Small intestine (tissue), 7 donors: ENCODE data around the gene B4GALT1. TPM values are rescaled to one million over a fixed set of nuclear protein-coding genes. Genes with fewer than 3 reads are reported as not detected.

Experiments used
- DNase-seq, 2 donors: peaks; one replicate each; pipeline versions ENCODE4 v3.0.0 to v3.0.0-alpha.2; 2013
- FAIRE-seq: peaks from 2 replicates; lab custom pipeline; 2012; peaks lifted over from hg19 to GRCh38; lab: Jason Lieb, UNC
- H3K27ac ChIP-seq, 3 donors: one replicate each; pipeline ENCODE4 v1.5.1; 2013; ENCODE audit warnings: low read length in 2 of 3, mild to moderate bottlenecking in 2 of 3, control low read depth in 1 of 3, inconsistent platforms in 1 of 3, low read depth in 1 of 3, moderate library complexity in 1 of 3
- H3K27me3 ChIP-seq, 3 donors: one replicate each; pipeline ENCODE4 v1.6.1; 2013; ENCODE audit warnings: low read length in 3 of 3, inconsistent platforms in 1 of 3; ENCODE audit not compliant: control insufficient read depth in 3 of 3, insufficient read depth in 3 of 3
- H3K36me3 ChIP-seq, 3 donors: one replicate each; pipeline ENCODE4 v1.6.1; 2013; ENCODE audit warnings: low read length in 3 of 3, inconsistent platforms in 1 of 3, low read depth in 1 of 3, mild to moderate bottlenecking in 1 of 3, moderate library complexity in 1 of 3; ENCODE audit not compliant: control insufficient read depth in 3 of 3, insufficient read depth in 2 of 3
- H3K4me1 ChIP-seq, 3 donors: one replicate each; pipeline ENCODE4 v1.6.1; 2013; ENCODE audit warnings: low read length in 2 of 3, inconsistent platforms in 1 of 3, low read depth in 1 of 3, mild to moderate bottlenecking in 1 of 3, moderate library complexity in 1 of 3; ENCODE audit not compliant: control insufficient read depth in 3 of 3, insufficient read depth in 2 of 3
- H3K4me3 ChIP-seq, 3 donors: one replicate each; pipeline ENCODE4 v1.5.1; 2013; ENCODE audit warnings: low read length in 3 of 3, control low read depth in 1 of 3, inconsistent platforms in 1 of 3, low read depth in 1 of 3, mild to moderate bottlenecking in 1 of 3, moderate library complexity in 1 of 3
- H3K9me3 ChIP-seq, 2 donors: one replicate each; pipeline ENCODE4 v1.6.1; 2013; ENCODE audit warnings: low read depth in 1 of 2, low read length in 1 of 2; ENCODE audit not compliant: control insufficient read depth in 2 of 2, insufficient read depth in 1 of 2
- WGBS, 3 donors: extraction: QIAGEN DNeasy Blood & Tissue Kit; methylation state at CpG; one replicate each; pipeline ENCODE4 v1.1.7; 2013; 5-methylcytosine and 5-hydroxymethylcytosine counted together
- polyA plus RNA-seq, 4 donors: library from polyadenylated mRNA; stranded (reverse) in 3 of 4; unstranded in 1 of 4; fragments of 200-250 nt in 3 of 4; fragments of 120-200 nt in 1 of 4; gene quantifications; one replicate each; pipeline versions ENCODE4 v1.2.1 to v1.2.3, GENCODE V29; 2013
- donor health status: healthy with polysubstance abuse.
- donor health status: control.
- donor health status: control.
- donor health status: Bipolar disorder and iron deficiency.
- donor health status: healthy.

B4GALT1 gene
- polyA plus RNA-seq, 4 donors: 11.9 to 114 (median 32.2) TPM

- WGBS, 3 donors: 56 to 73% (median 71%) methylated on average over 7 of the region's 7 CpGs
- Histone ChIP-seq H3K9me3 (no peaks in the 10 kb centered on the region), H3K4me1 (peaks cover 0 to 51% (median 18%) of the 10 kb centered on the region in 3 donors), H3K36me3 (no peaks in the 10 kb centered on the region), H3K4me3 (no peak overlapping the region), H3K27ac (no peak overlapping the region), H3K27me3 (no peaks in the 10 kb centered on the region)
- FAIRE-seq: no peak
- no peak for DNase-seq
Measured at GRCh38 chr9:33187519-33188218, 20.5 kb upstream of the B4GALT1 start.

GRCh38 chr9:33186457-33187168 lies 19.5 kb upstream of the B4GALT1 start:
- Histone ChIP-seq H3K9me3 (no peaks in the 10 kb centered on the region), H3K4me3 (no peak overlapping the region), H3K36me3 (no peaks in the 10 kb centered on the region), H3K4me1 (peaks cover 0 to 51% (median 18%) of the 10 kb centered on the region in 3 donors), H3K27me3 (no peaks in the 10 kb centered on the region), H3K27ac (peak overlapping the region in 2 of 3 donors; percentile 80 to 83)
- FAIRE-seq (no peak), DNase-seq (peak; percentile 89 to 93)
- 16 to 44% (median 18%) methylated on average over 3 of the region's 3 CpGs for WGBS, 3 donors

- DNase-seq (peak in 1 of 2 donors; percentile 60), FAIRE-seq (no peak)
- H3K36me3 ChIP-seq: no peaks in the 10 kb centered on the region
- no peaks in the 10 kb centered on the region for H3K9me3 ChIP-seq
- WGBS, 3 donors: 9 to 56% (median 28%) methylated on average over 5 of the region's 5 CpGs
- H3K4me3 ChIP-seq: no peak overlapping the region
- peak overlapping the region in 2 of 3 donors; percentile 80 to 83 for H3K27ac ChIP-seq
- peaks cover 0 to 47% (median 18%) of the 10 kb centered on the region in 3 donors for H3K4me1 ChIP-seq
- no peaks in the 10 kb centered on the region for H3K27me3 ChIP-seq
Measured at GRCh38 chr9:33185858-33186257, 18.7 kb upstream of the B4GALT1 start.

- 70 to 78% (median 78%) methylated on average over 11 of the region's 11 CpGs for WGBS, 3 donors
- H3K27ac ChIP-seq: peak overlapping the region in 2 of 3 donors; percentile 80 to 83
Measured at GRCh38 chr9:33185406-33185805, 18.3 kb upstream of the B4GALT1 start.

GRCh38 chr9:33184963-33185362 lies 17.8 kb upstream of the B4GALT1 start:
- Histone ChIP-seq H3K27ac (peak overlapping the region in 2 of 3 donors; percentile 26 to 83), H3K4me1 (peaks cover 0 to 41% (median 18%) of the 10 kb centered on the region in 3 donors), H3K9me3 (no peaks in the 10 kb centered on the region), H3K4me3 (no peak overlapping the region), H3K36me3 (no peaks in the 10 kb centered on the region), H3K27me3 (no peaks in the 10 kb centered on the region)
- FAIRE-seq (no peak), DNase-seq (peak in 1 of 2 donors; percentile 24)
- 29 to 53% (median 40%) methylated on average over 2 of the region's 2 CpGs for WGBS, 3 donors

More at GRCh38 chr9:33185406-33185805, 18.3 kb upstream of the B4GALT1 start:
- no peaks in the 10 kb centered on the region for H3K27me3 ChIP-seq
- H3K4me1 ChIP-seq: peaks cover 0 to 45% (median 18%) of the 10 kb centered on the region in 3 donors
- no peak overlapping the region for H3K4me3 ChIP-seq
- H3K9me3 ChIP-seq: no peaks in the 10 kb centered on the region
- no peaks in the 10 kb centered on the region for H3K36me3 ChIP-seq
- DNase-seq: no peak
- no peak for FAIRE-seq

GRCh38 chr9:33182519-33182918 lies 15.4 kb upstream of the B4GALT1 start:
- no peaks in the 10 kb centered on the region for H3K36me3 ChIP-seq
- 76 to 97% (median 96%) methylated on average over 2 of the region's 2 CpGs for WGBS, 3 donors
- H3K9me3 ChIP-seq: no peaks in the 10 kb centered on the region
- no peak for DNase-seq
- H3K4me1 ChIP-seq: peaks cover 0 to 30% (median 14%) of the 10 kb centered on the region in 3 donors
- H3K27ac ChIP-seq: no peak overlapping the region
- no peak overlapping the region for H3K4me3 ChIP-seq
- FAIRE-seq: no peak
- H3K27me3 ChIP-seq: no peaks in the 10 kb centered on the region

GRCh38 chr9:33180526-33181184 lies 13.5 kb upstream of the B4GALT1 start:
- no peak overlapping the region for H3K27ac ChIP-seq
- FAIRE-seq: no peak
- no peak for DNase-seq

More at GRCh38 chr9:33180526-33181184, 13.5 kb upstream of the B4GALT1 start:
- peaks cover 0 to 15% (median 8%) of the 10 kb centered on the region in 3 donors for H3K4me1 ChIP-seq
- no peak overlapping the region for H3K4me3 ChIP-seq
- H3K27me3 ChIP-seq: no peaks in the 10 kb centered on the region
- 84 to 89% (median 87%) methylated on average over 8 of the region's 8 CpGs for WGBS, 3 donors
- H3K9me3 ChIP-seq: no peaks in the 10 kb centered on the region
- no peaks in the 10 kb centered on the region for H3K36me3 ChIP-seq
